CD4-positive, alpha-beta T cell treated with Interferon alpha-2 for 1 hour (primary cell): Measurements from ENCODE around the gene ARL5B.

ENCODE experiments used
- DNase-seq, 2 donors: peaks; one replicate each; pipeline ENCODE4 v3.0.0-alpha.2; 2020 to 2022

Gene ARL5B

GRCh38 chr10:18718991-18719390, 59.8 kb downstream of the ARL5B start:
- DNase-seq, result no peak

- no peak for DNase-seq
Measured at GRCh38 chr10:18719811-18720210, 60.6 kb downstream of the ARL5B start.

- DNase-seq, result no peak
Measured at GRCh38 chr10:18721067-18721466, 61.8 kb downstream of the ARL5B start.

DNA sequence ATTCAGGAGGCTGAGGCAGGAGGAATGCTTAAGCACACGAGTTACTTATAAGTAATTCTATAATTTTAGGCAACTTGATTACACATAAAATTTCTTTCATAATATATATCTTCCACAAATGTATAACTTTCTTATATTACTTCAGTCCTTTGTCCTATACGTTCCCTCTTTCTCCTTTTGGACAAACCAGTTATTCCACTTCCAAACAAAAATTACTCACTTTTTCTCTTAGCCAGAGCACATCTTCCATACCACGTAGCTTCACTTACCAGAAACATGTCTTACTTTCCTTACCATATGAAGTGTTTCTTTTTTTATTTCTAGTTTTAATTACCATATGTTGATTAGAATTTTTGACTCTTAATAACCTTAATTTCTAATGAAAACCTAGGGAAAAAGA, 64.6 kb downstream of the ARL5B start:
- DNase-seq, result no peak
